Colon (tissue), 2 donors: ENCODE measurements around the gene CARHSP1.
"Not testable (repeated sequence)": the region's sequence is repeated elsewhere in the genome, so short reads cannot be mapped to it uniquely, and the experiment has no call there.

Source experiments
- FAIRE-seq: peaks from 2 replicates; lab custom pipeline; 2012; peaks lifted over from hg19 to GRCh38; lab: Jason Lieb, UNC
- donor health status: control.
- donor health status: control.

CARHSP1 gene

DNA sequence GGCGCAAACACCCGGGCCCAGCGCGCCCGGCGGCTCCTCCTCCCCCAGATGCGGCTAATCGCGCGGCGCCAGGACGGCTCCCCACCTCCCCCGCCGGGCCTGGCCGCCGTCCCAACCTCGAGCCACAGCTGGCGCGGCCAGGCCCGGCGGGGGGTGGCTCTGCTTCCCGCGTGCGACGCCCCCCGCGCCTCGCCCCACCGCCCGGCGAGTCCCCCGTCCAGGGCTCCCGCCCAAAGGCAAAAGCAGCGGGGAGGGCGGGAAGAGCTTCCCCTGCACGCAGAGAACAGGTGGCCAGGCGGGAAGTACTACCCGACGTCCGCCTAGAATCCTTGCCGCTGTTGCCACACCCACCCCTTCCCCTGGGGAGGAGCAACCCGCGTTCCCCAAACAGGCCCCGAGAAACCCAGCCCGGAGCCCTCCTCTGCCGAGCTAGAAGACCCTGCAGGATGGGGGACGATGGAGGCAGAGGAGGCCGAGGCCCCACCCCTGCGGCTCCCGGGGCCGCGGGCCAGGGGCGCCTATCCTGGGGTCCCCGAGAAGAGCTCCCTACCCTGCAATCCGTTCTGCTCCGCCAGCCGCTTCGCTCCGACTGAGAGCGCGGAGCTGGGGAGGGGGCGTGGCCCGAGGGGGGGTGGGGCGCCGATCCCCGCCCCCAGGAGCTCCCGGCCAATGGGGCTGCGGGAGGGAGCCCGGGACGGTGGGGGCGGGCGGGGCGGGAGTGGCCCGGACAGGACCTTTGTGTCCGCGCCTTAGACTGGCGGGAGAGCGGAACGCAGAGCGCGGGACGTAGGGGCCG, at the start of gene CARHSP1:
TSS of gene CARHSP1 (minus strand) at position 591 of the 796 bp plus-strand sequence. CDS start 9,678 bp downstream, outside the sequence.
- FAIRE-seq: no peak

DNA sequence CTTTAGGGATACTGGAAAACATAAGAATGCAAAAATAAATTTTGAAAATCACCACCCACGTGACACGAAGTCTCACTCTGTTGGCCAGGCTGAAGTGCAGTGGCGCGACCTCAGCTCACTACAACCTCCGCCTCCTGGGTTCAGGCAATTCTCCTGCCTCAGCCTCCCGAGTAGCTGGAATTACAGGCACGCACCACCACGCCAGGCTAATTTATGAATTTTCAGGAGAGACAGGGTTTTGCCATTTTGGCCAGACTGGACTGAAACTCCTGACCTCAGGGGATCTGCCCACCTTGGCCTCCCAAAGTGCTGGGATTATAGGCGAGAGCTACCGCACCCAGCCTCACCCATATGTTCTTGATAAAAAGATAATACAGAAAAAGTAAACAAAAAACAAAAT, 48.5 kb upstream of the CARHSP1 start:
- not testable (repeated sequence) for FAIRE-seq

DNA sequence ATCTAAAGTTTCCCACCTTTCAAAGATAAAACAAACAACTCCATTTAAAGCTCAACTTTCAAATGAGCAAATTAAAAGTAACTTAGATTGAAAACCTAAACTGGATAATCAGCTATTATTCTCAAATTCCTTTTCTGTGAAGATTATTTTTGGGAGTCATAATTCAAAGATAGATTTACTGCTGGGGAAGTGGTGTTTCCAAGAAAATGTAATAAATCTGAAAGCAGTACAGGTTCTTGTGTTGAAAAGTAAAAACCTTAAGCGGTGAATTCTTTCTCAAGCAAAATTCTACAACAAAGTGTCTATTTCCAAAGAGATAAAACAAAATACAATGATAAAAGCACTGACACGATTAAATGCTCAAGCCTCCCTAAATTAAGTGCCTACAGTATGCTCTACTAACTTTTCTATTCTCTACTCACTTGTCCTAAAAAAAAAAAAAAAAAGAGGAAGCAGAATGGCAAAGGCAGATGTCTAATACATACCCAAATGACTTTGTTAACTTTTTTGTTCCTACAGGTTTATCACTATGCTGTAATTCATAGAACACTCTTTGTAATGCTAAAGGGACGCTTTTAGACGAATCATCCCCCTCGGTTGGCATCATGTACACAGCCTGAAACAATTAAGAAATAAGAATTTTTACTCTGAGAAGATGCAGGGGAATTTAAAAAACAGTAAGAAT, 47.9 kb upstream of the CARHSP1 start:
- FAIRE-seq: no peak

DNA sequence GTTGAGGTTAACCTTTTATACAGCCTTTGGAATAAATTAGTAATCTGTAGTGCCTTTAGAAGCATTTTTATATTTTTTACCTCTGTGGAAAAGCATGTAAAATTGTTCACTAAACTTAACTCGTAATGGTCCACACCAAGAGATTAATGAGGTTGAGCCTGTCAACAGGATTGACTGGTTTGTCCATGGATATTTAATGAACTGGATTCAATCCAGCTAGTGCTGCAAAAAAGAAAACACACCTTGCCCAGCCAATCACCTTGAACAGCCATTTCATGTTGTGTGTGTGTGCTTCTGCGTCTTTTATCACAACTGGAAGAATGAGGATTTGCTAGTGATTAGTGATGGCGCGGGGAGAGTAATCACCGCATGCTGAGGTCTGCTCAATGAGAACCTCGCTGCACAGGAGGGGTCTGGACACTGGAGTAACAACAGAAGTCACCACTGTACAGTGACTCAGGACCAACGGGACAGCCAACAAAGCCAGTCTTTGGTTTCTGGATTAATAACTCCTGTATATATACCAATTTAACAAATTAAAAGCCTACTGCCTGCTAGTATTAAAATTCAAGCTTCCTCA, 47.0 kb upstream of the CARHSP1 start:
- no peak for FAIRE-seq

DNA sequence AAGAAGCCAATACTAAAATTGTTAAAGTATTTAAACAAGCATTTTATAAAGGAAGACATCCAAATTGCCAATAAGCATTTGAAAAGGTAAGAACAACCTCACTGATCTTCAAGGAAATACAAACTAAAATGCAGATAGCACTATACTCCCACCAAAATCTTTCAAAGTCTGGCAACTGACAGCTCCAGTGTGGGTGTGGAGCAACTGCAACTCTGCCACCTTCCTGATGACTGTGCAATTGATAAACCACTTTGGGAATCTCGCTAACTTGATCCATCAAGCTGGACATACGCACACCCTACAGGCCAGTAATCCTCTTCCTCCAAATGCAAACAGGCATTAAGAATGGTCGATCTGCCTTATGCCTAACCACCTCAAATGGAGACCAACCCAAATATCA, 45.3 kb upstream of the CARHSP1 start:
- no peak for FAIRE-seq

DNA sequence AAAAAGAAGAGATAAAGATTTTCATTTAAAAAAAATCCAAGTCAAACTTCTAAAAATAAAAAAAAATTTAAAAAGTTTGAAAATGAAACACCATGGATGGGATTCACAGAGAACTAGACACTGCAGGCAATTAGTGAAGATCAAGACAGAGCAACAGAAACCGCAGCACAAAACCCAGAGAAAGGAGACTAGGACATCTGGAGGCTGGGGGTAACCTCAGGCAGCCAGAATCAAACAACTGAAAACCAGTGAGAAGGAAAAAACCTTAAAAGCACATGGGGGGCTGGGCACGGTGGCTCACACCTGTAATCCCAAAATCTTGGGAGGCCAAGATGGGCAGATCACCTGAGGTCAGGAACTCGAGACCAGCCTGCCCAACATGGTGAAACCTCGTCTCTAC, 44.0 kb upstream of the CARHSP1 start:
- FAIRE-seq: no peak

DNA sequence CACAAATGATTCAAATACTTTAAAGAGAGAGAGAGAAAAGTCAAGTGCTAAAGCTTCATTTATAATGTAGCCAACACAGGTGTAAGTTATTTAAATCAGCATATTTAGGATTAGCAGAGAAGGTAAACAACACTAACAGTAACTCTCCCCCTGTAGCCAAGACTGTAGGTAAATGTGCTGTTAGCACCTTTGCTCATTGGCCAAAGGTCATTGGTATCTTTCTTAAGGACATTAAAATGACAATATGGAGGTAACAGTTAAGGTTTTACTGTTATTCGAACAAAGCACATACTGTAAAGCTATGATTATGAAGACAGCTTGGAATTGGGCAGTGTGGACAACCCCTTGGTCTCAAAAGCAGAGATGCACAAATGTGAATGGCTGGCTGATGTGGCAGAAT, 42.0 kb upstream of the CARHSP1 start:
- no peak for FAIRE-seq

DNA sequence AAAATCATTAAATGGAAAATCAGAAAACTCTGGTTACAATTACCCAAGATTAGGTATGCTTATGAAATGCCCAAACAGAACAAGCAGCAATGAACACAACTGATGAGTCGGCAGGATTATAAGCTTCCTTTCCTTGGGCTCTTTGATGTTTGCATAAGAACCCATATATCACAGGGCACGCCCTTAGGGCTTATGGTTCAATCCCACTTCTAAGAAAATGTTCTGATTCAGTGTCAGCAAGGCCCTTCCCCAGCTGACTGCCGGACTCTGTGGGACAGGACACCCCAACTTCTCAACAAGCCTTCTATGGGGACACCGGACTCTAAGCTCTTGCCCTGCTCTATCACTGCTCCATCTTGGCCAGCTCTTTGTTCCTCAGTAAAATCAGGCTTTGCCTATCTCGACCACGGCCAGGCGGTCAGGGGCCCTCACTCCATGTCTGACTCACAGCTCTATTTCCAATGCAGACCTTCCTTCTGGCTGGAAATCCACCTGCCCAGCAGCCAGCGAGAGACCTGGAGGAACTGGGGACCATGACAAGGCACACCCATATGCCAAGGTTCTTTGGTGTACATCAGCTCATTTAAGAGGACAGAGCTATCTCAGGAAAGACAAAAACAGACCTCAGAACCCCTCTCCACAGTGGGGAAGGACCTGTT, 40.1 kb upstream of the CARHSP1 start:
- no peak for FAIRE-seq

DNA sequence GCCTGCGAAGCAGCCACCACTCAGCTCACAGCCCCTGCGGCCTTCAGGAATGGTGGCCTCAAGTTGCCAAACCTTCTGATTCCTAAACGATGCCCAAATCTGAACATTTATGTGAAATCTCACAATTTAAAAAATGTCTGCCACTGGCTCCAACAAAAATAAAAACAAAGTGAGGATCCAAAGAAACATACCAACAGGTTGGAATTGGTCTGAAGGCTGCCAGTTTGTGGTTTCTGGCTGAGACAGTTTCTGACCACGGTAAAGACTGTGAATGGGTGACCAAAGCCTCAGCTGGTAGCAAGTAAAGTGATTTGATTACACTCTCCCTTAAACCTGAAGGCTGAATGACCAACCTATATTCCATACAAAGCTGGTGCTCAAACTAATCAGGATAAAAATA, 38.3 kb upstream of the CARHSP1 start:
- FAIRE-seq: no peak

DNA sequence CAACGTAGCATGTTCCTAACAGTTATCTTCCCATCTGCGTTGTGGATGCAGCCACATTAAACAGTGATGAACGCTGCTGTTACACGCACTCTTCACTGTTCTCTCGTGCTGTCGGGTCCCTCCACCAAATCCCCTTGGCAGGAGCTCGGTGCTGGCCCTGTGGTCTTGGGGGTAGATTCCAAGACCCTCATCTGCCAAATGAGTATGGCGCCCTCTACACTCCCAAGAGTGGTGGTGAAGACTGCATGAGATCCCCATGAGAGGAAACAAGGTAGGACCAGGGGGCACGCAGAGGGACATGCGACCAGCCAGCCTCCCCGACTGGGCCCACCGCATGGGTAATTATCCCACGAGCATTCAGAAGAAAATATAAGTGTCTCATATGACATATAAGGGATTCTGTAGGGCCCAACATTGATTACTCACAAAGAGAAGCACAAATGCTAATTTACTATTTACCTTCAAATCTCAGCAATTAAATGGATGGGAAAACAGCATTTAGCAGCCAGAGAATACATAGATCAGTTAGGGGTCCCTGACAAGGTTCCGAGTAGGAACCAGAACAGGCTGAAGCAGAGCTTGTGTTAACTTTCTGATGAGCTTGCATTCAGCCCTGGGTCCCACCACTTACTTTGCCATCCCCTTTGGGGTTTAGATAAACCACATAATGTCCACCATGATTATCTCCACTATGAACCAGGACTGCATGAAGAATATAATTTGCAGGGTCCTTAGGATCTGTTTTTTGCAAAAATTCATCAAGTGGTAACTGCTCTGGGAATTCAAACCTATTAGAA, 37.2 kb upstream of the CARHSP1 start:
- FAIRE-seq: no peak

DNA sequence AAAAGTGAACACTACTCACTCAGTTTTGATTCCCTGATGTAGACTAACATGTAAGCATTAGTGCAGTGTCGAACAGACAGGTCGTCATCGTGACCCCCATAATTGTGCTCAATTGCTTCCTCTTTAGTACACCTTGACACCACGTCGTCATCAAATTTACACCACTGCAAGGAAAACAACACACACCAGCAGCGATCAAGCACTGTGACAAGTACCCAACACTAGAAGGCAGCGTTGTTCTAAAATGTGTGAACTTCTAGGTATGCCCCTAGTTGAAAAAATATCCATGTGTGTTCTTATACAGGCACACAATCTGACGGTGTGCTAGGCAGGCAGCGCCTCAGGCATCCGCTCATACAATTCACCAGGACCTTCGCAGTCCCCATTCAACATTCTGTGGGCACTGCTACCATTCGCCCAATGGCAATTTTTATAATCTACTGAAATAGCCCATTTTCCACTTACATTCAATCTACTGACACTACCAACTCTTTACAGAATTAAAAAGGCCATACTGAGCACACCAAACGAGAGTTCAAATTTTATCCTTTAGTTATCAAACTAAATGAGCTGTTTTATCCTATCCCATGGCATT, 36.5 kb upstream of the CARHSP1 start:
- no peak for FAIRE-seq

DNA sequence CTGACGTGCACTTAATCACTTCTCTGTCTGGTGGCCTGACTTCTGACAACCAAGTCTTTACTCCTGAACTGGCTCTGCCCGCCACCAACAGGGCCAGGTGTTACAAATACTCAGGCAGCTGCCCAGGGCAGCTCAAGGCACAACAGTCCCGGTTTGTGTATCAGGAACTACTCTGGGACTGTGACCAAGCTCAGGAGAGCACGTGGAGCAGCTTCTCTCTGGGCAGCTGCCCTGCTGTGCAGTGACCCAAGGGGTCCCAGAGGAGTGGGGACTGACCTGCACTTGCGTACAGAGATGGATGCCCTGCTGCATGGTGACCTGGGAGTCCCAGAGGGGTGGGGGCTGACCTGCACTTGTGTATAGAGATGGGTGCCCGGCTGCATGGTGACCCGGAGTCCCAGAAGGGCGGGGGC, 35.2 kb upstream of the CARHSP1 start:
- FAIRE-seq: no peak

DNA sequence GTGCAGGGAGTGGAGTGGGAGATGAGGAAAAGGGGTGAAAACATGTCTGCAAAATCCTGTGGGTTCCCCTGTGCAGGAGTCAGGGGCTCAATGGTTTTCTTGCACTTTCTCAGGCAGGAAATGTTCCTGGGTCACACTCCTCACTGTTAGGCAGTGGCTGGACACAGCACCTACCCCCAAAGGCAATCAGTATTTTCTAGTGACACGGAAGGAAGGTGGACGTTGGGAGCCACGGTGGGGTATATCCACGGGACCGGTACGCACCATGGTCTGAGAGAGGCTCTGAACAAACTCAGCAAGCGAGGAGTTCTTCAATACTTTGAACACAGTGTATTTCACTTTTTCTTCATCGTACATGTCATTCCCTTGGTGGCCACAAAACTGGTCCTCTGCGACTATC, 34.2 kb upstream of the CARHSP1 start:
- FAIRE-seq: no peak

DNA sequence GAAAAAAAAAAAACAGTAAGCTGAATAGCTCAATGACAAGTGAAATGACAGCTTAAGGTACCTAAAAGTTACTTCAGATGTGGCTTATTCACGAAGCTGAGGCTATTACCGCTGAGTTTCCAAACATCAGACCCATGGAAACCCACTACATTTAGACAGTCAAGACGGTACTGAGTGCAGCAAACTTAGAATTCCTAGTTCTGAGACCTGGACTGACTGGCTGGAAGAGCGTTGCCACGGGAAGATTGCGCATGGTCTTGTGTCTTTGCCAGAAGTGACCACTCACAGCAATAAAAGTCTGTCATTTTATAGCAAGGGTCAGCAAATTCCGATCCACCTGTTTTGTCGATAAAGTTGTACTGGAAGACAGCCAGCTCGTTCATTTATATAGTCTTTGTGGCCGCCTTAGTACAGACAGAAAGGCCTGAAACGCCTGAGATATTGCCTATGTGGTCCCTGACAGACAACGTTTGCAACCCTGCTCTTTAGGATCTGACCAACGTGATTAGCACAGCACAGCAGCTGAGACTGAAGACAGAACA, 32.6 kb upstream of the CARHSP1 start:
- no peak for FAIRE-seq

DNA sequence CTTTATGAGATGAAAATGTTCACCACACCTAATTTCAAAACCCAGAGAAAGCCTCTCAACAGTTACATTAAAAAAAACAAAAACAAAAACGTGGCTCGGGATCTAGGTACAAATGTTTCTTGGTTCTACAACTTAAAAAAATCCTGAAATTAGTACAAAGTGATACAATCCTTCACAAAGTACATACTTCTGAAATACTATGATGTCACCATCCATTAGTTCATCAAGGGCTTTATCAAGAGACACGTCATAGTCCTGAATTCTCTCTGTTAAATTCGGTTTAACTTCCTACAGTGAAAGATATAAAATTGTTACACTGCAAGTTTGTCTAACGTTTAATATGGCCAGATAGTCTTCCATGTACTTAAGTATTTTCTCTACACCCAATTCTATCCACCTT, 31.5 kb upstream of the CARHSP1 start:
- FAIRE-seq: no peak

DNA sequence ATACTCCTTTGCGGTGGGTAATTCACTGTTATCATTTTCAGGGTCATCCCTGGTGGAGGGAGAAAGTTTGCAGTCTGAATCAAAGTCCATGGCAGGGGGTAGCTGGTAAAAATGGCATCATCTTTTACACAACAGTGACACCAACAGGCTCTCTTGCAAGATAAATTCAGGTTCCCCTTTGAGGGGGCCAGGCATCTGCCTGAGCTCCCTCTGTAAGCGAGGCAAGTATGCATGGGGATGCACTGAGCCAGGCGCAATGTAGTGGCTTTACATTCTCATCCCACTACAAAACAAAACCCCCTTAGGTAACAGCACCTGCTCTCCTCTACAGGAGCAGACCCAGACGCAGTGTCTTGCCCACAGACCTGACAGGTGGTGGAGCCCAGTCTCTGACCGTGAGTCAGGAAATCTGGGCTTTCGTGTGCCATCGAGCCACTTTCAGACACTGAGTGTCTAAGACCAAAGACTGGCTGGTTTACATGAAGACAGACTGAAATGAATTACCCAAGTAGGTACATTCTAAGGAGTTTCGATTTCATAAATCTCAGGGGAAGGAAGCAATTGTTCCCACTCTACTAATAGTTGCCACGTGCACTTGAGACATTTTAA, 31.0 kb upstream of the CARHSP1 start:
- no peak for FAIRE-seq

DNA sequence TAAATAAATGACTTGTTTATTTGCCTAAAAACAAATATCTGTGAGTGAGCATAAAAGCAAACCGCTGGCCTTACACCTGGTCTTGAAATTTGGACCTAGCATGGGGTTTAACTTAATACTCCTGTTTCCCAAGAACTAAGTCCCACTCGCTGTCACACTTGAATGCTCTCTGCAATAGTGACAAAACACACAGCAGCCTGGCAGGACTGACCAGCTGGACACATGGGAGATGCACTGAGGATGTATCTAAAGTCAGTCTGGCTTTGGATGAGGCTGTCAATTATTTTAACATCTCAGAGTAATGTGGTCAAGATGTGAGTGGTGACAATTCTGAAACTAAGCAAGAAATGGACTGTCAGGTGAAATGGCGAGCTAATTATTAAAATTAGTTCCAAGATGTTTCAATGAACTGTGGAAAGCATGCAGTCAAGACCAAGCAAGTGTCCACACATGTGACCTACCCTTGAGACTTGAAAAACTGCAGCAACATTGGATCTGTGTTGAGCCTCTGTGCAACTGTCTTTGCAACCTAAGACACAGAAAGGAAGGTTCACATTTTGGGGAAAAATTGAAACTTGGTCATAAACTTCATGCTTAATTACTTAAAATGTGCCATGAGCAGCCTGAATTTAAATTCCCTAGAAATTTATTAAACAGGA, 30.0 kb upstream of the CARHSP1 start:
- no peak for FAIRE-seq

DNA sequence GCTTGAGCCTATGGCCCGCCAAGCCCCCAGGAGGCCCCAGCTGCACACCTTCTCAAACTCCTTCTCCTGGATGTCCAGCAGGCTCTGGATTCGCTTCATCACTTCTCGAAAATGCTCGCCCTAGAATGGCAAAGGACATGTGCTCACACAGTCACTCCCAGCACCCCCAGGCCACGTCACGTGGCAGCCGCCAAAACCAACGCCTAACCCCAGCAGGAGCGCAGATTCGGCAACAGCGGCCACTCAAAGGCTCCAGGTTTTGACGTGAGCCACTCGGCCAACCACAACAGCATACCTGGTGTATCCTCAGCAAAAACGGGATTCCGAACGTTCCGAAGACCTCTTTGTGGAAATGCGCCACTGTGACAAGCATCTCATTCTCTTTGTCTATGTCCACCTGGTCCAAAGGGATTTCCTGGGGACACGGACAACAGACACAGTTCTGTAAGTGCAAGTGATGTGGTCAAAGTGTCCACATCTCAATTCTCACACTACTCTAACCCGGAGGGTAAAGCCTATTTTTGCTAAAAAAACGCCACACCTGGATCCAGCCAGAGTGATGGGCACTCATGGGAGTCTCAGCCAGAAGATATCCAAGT, 26.0 kb upstream of the CARHSP1 start:
- FAIRE-seq: no peak

DNA sequence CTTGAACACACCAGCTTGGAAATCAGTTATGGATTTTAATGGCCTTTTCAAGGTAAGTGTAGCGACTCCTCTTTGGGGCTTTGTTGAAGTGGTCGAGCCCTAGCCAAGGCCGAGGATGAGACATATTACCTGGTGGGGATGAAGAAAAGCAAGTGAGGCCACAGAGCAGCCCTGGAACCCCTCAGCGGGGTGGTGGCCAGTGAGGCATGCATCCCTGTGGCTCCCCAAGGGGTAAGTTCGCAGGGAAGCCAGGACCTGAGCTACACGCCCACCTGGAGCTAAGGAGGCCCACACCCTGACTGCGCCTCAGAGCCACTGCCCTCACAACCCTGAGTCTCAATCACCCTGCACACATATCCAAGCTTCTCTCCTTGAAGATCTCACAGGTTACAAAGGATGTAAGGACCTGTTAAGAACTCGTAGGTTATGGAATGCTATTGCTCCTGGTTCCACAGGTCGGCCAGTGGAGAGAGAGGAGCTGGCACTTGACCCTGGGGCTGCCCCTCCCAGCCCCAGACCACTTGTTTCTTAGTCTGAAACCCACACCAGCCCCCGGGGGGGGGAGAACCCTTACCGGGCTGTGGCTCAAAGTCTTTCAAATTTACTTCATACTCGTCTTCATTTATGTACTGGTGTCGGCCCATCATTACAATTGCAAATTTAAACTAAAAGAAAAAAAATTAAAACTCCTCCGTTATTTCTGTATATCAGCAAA, 25.3 kb upstream of the CARHSP1 start:
- no peak for FAIRE-seq
